Panc1 (cell line): Measurements from ENCODE around the gene FGF2. TPM values are rescaled to one million over a fixed set of nuclear protein-coding genes. Genes with fewer than 3 reads are reported as not detected.
A peak's percentile ranks its signal among the peaks of the same experiment; 100 is the strongest.

Experiments used
- ATAC-seq: fragments of 200-7000 bp; cut with Tn5 transposase; 2 replicates; pipeline ENCODE4 v1.9.1; 2020; ENCODE audit warnings: mild to moderate bottlenecking, moderate library complexity
- BruUV-seq: library from RNA; stranded (reverse); fragments of 400-500 nt; replicated peaks from 2 replicates; lab custom pipeline; 2021; lab: Mats Ljungman, UMichigan
- CTCF ChIA-PET: fragments of 300-600 bp; sonication (Branson Sonifier 250); formaldehyde crosslinking; loops from one replicate; lab custom pipeline; 2022; ENCODE audit warnings: antibody characterized with exemption; lab: Charles Lee
- POLR2A ChIA-PET: fragments of 300-600 bp; sonication (Branson Sonifier 250); formaldehyde crosslinking; loops from one replicate; lab custom pipeline; 2022; ENCODE audit warnings: antibody characterized with exemption; lab: Charles Lee
- DNase-seq: peaks from one replicate; pipeline ENCODE4 v3.0.0-alpha.2; 2010; ENCODE audit warnings: low read depth, low spot score
- H3K27ac ChIP-seq: 2 replicates; pipeline ENCODE4 v1.5.1; 2011; ENCODE audit warnings: mild to moderate bottlenecking, low read length, inconsistent platforms
- H3K27me3 ChIP-seq: fragments of 200-500 bp; sonication (Bioruptor generic); 2 replicates; pipeline ENCODE4 v1.6.0; 2014; ENCODE audit warnings: low read length, inconsistent platforms; ENCODE audit not compliant: control insufficient read depth, insufficient read depth
- H3K36me3 ChIP-seq: fragments of 200-500 bp; sonication (Bioruptor generic); 2 replicates; pipeline ENCODE4 v1.5.1; 2014; ENCODE audit warnings: inconsistent platforms, mild to moderate bottlenecking, low read length, moderate library complexity; ENCODE audit not compliant: control insufficient read depth, insufficient read depth
- H3K4me1 ChIP-seq: 2 replicates; pipeline ENCODE4 v1.5.1; 2011; ENCODE audit warnings: inconsistent platforms, mild to moderate bottlenecking, low read length, moderate library complexity; ENCODE audit not compliant: control insufficient read depth, insufficient read depth
- H3K4me3 ChIP-seq, 2 experiments: 2 replicates each; pipeline ENCODE4 v1.5.1; 2011 to 2012; ENCODE audit warnings: low read depth in 2 of 2, low read length in 2 of 2, mild to moderate bottlenecking in 2 of 2, inconsistent platforms in 1 of 2, moderate library complexity in 1 of 2
- H3K9me3 ChIP-seq: fragments of 200-500 bp; sonication (Bioruptor generic); 2 replicates; pipeline ENCODE4 v1.5.1; 2014; ENCODE audit warnings: low read depth, mild to moderate bottlenecking, inconsistent platforms, low read length, moderate library complexity; ENCODE audit not compliant: control insufficient read depth, insufficient read depth
- CTCF ChIP-seq: fragments of 450-650 bp; IDR thresholded peaks from 2 replicates; pipeline ENCODE4 v1.5.1; 2017; ENCODE audit warnings: mild to moderate bottlenecking
- POLR2AphosphoS5 ChIP-seq: IDR thresholded peaks from 2 replicates; pipeline ENCODE4 v1.6.1; 2012; ENCODE audit warnings: mild to moderate bottlenecking, low read depth, low read length, moderate library complexity
- REST ChIP-seq, 2 experiments: IDR thresholded peaks; 2 replicates each; pipeline ENCODE4 v1.6.1; 2011 to 2012; ENCODE audit warnings: low read depth in 2 of 2, control low read depth in 1 of 2, low read length in 1 of 2, mild to moderate bottlenecking in 1 of 2, moderate library complexity in 1 of 2; ENCODE audit not compliant: insufficient read depth in 1 of 2
- SIN3A ChIP-seq: IDR thresholded peaks from 2 replicates; pipeline ENCODE4 v1.6.1; 2012; ENCODE audit warnings: low read depth, mild to moderate bottlenecking, low read length, moderate library complexity, borderline replicate concordance; ENCODE audit not compliant: insufficient read depth
- TCF7L2 ChIP-seq: IDR thresholded peaks from 2 replicates; pipeline ENCODE4 v1.6.1; 2011; ENCODE audit warnings: mild to moderate bottlenecking, low read depth, low read length, inconsistent platforms
- in situ Hi-C: cut with HindIII; loops from 2 replicates; pipeline ENCODE4 v1.10.0; 2016; ENCODE audit warnings: low sequenced_read_pairs, low pct_unique_long_range_greater_than_20kb
- intact Hi-C: fragments of 100-400 bp; cut with micrococcal nuclease; formaldehyde crosslinking; loops from one replicate; pipeline ENCODE4 v1.10.0; 2022; ENCODE audit not compliant: unreplicated experiment
- total RNA-seq: library from RNA; stranded (reverse); gene quantifications from one replicate; pipeline ENCODE4 v1.2.1, GENCODE V29; 2021; ENCODE audit not compliant: unreplicated experiment

FGF2 gene
- total RNA-seq, 1 experiment from 2014 or later, result 21.7 TPM

GRCh38 chr4:122917731-122918130, 91.1 kb downstream of the FGF2 start:
- ChIA-PET CTCF (no interaction called here), POLR2A (no interaction called here)
- TF ChIP-seq SIN3A (no peak), CTCF (no peak), REST (IDR thresholded peaks at IDR 0.05; ENCODE audit: insufficient read depth in 1 of 2, low read depth in 2 of 2, low read length in 1 of 2) (no peak), TCF7L2 (no peak), POLR2AphosphoS5 (no peak)
- BruUV-seq, result no TSS peak
- Histone ChIP-seq H3K4me3 (no peak overlapping the region), H3K4me1 (peaks cover 20% of the 10 kb centered on the region), H3K27ac (peak overlapping the region; percentile 31; the same call in 1 of the 2 replicates), H3K27me3 (no peaks in the 10 kb centered on the region), H3K36me3 (peaks cover 8% of the 10 kb centered on the region), H3K9me3 (no peaks in the 10 kb centered on the region)
- intact Hi-C loops, result no loop called here
- DNase-seq, result no peak
- in situ Hi-C loops, result no loop called here
- ATAC-seq, result no peak

GRCh38 chr4:122920473-122920872, 93.8 kb downstream of the FGF2 start:
- BruUV-seq, result no TSS peak

More at GRCh38 chr4:122920473-122920872, 93.8 kb downstream of the FGF2 start:
- peaks cover 9% of the 10 kb centered on the region; the same call in 1 of the 2 replicates for H3K36me3 ChIP-seq
- ChIA-PET POLR2A (interaction anchor here (0.9 kb wide), 1 partner anchor 188 kb away, joined by 13 read pairs; the partner anchor contains the start of gene BBS12), CTCF (no interaction called here)
- H3K4me3 ChIP-seq, result no peak overlapping the region
- in situ Hi-C loops, result no loop called here
- intact Hi-C loops, result loop anchor here (10.0 kb wide), 1 partner anchor 326 kb away; no protein-coding TSS in a partner anchor
- TF ChIP-seq POLR2AphosphoS5, result no peak
- TF ChIP-seq CTCF, result no peak
- TF ChIP-seq REST (IDR thresholded peaks at IDR 0.05; ENCODE audit: insufficient read depth in 1 of 2, low read depth in 2 of 2, low read length in 1 of 2), result no peak
- TF ChIP-seq TCF7L2, result no peak
- no peak for TF ChIP-seq SIN3A
- H3K4me1 ChIP-seq, result peaks cover 16% of the 10 kb centered on the region
- no peak for ATAC-seq
- no peaks in the 10 kb centered on the region for H3K9me3 ChIP-seq
- H3K27me3 ChIP-seq, result no peaks in the 10 kb centered on the region
- DNase-seq, result no peak
- H3K27ac ChIP-seq, result peak overlapping the region; percentile 94
